DOHH2 (cell line): ENCODE data around the gene FOXO6.

Source experiments
- H3F3A ChIP-seq: fragments of 200-600 bp; sonication (generic), shearing (Covaris generic); 2 replicates; pipeline ENCODE4 v1.6.0; 2016; ENCODE audit warnings: antibody characterized with exemption, mild to moderate bottlenecking; ENCODE audit not compliant: control insufficient read depth, insufficient read depth
- H3K27ac ChIP-seq: fragments of 200-600 bp; sonication (generic); 2 replicates; pipeline ENCODE4 v1.5.1; 2014; ENCODE audit warnings: low read depth, mild to moderate bottlenecking, low read length, moderate library complexity
- H3K27me3 ChIP-seq: fragments of 200-600 bp; sonication (generic); 2 replicates; pipeline ENCODE4 v1.6.1; 2014; ENCODE audit warnings: mild to moderate bottlenecking, low read length, mixed read lengths; ENCODE audit not compliant: control insufficient read depth
- H3K36me3 ChIP-seq: fragments of 200-600 bp; sonication (generic); 2 replicates; pipeline ENCODE4 v1.6.1; 2014; ENCODE audit warnings: mild to moderate bottlenecking, low read length, moderate library complexity, mixed read lengths; ENCODE audit not compliant: control insufficient read depth
- H3K4me1 ChIP-seq: fragments of 200-600 bp; sonication (generic); 2 replicates; pipeline ENCODE4 v1.6.1; 2014; ENCODE audit warnings: mild to moderate bottlenecking, low read length, mixed read lengths; ENCODE audit not compliant: control insufficient read depth
- H3K4me2 ChIP-seq: fragments of 200-600 bp; sonication (generic); 2 replicates; pipeline ENCODE4 v1.6.0; 2014; ENCODE audit warnings: mild to moderate bottlenecking, low read length, moderate library complexity
- H3K4me3 ChIP-seq: fragments of 200-600 bp; sonication (generic); 2 replicates; pipeline ENCODE4 v1.5.1; 2014; ENCODE audit warnings: mild to moderate bottlenecking, low read length, mixed read lengths
- H3K79me2 ChIP-seq: fragments of 200-600 bp; sonication (generic); 2 replicates; pipeline ENCODE4 v1.6.1; 2014; ENCODE audit warnings: mild to moderate bottlenecking, low read length, mixed read lengths; ENCODE audit not compliant: control insufficient read depth
- H3K9me2 ChIP-seq: fragments of 200-600 bp; sonication (generic); replicated peaks from 2 replicates; pipeline ENCODE4 v1.6.1; 2014; ENCODE audit warnings: mild to moderate bottlenecking, low read length, mixed read lengths; ENCODE audit not compliant: control insufficient read depth
- H3K9me3 ChIP-seq: fragments of 200-600 bp; sonication (generic); 2 replicates; pipeline ENCODE4 v1.6.1; 2014; ENCODE audit warnings: antibody characterized with exemption, low read length, mixed read lengths; ENCODE audit not compliant: control insufficient read depth, insufficient read depth
- H4K20me1 ChIP-seq: fragments of 200-600 bp; sonication (generic); 2 replicates; pipeline ENCODE4 v1.6.0; 2014; ENCODE audit warnings: low read depth, mild to moderate bottlenecking, antibody characterized with exemption, low read length, moderate library complexity; ENCODE audit not compliant: control insufficient read depth, insufficient read depth
- EZH2phosphoT487 ChIP-seq: fragments of 200-600 bp; sonication (generic); IDR thresholded peaks from 2 replicates; pipeline ENCODE4 v1.6.1; 2017; ENCODE audit warnings: borderline replicate concordance, mild to moderate bottlenecking, antibody characterized with exemption, low read length, moderate library complexity, mixed read lengths
- TF ChIP-seq, protein P1 (sequence below): fragments of 200-600 bp; sonication (generic); IDR thresholded peaks from one replicate; pipeline ENCODE4 v1.5.1; 2014; ENCODE audit warnings: antibody characterized with exemption, mild to moderate bottlenecking, low read depth, low read length; ENCODE audit not compliant: poor library complexity, severe bottlenecking

Gene FOXO6

DNA sequence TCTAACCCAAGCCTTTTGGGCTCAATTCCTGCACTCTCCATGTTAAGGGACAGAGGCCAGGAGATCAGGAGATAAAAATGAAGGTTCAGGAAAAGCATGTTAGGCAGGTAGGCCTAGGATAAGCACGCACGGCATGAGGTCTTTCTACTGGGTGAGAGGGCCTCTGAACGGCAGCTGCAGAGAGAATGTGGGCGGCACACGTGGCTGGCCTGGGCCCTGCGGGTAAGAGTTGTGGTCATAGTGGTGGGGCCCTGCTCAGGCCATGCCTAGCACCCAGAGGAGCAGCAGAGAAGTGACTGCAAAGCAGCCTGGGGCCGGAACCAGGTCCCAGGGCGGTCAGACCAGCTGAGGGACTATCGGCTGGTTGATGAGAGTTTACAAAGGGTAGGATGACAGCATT, 7.5 kb upstream of the FOXO6 start:
- H3K27me3 ChIP-seq = 0 out of 2 replicates have a peak, but pooled peaks cover 3% of the 10 kb centered on the region
- H3K4me3 ChIP-seq = no peak overlapping the region
- H4K20me1 ChIP-seq = no peaks in the 10 kb centered on the region
- H3K36me3 ChIP-seq = no peaks in the 10 kb centered on the region
- H3K4me1 ChIP-seq = no peaks in the 10 kb centered on the region
- no peaks in the 10 kb centered on the region for H3K9me2 ChIP-seq
- TF ChIP-seq, protein P1, sequence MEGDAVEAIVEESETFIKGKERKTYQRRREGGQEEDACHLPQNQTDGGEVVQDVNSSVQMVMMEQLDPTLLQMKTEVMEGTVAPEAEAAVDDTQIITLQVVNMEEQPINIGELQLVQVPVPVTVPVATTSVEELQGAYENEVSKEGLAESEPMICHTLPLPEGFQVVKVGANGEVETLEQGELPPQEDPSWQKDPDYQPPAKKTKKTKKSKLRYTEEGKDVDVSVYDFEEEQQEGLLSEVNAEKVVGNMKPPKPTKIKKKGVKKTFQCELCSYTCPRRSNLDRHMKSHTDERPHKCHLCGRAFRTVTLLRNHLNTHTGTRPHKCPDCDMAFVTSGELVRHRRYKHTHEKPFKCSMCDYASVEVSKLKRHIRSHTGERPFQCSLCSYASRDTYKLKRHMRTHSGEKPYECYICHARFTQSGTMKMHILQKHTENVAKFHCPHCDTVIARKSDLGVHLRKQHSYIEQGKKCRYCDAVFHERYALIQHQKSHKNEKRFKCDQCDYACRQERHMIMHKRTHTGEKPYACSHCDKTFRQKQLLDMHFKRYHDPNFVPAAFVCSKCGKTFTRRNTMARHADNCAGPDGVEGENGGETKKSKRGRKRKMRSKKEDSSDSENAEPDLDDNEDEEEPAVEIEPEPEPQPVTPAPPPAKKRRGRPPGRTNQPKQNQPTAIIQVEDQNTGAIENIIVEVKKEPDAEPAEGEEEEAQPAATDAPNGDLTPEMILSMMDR = no peak
- TF ChIP-seq EZH2phosphoT487 = no peak
- H3F3A ChIP-seq = no peaks in the 10 kb centered on the region
- H3K4me2 ChIP-seq = no peak overlapping the region
- H3K27ac ChIP-seq = no peak overlapping the region
- H3K79me2 ChIP-seq = no peaks in the 10 kb centered on the region
- H3K9me3 ChIP-seq = no peaks in the 10 kb centered on the region

DNA sequence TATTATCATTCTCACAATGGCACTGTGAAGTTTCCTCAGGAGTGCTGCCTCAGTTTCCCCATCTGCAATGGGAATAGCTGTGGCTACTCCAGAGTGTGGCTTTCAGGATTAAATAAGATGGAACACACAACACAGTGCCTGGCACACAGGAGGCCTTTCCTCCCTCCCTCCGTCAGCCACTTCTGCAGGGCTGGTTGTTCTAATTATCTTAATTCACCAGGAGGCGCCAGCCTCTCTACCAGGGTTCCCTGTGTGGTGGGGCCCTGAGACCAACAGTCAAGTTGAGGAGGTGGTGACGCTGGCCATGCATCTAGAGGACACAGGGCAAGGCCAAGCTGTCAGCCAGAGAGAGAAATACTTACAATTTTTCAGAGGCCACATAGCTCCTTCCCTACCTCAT, 6.3 kb upstream of the FOXO6 start:
- H3K4me2 ChIP-seq = no peak overlapping the region
- 0 out of 2 replicates have a peak, but pooled peaks cover 3% of the 10 kb centered on the region for H3K27me3 ChIP-seq
- no peak for TF ChIP-seq EZH2phosphoT487
- TF ChIP-seq, protein P1 = peak; percentile 6
- no peaks in the 10 kb centered on the region for H3K79me2 ChIP-seq
- no peaks in the 10 kb centered on the region for H3K9me2 ChIP-seq
- no peak overlapping the region for H3K27ac ChIP-seq
- H3K4me1 ChIP-seq = no peaks in the 10 kb centered on the region
- no peaks in the 10 kb centered on the region for H3K36me3 ChIP-seq
- H3K9me3 ChIP-seq = no peaks in the 10 kb centered on the region
- H3K4me3 ChIP-seq = no peak overlapping the region
- H3F3A ChIP-seq = no peaks in the 10 kb centered on the region
- no peaks in the 10 kb centered on the region for H4K20me1 ChIP-seq

DNA sequence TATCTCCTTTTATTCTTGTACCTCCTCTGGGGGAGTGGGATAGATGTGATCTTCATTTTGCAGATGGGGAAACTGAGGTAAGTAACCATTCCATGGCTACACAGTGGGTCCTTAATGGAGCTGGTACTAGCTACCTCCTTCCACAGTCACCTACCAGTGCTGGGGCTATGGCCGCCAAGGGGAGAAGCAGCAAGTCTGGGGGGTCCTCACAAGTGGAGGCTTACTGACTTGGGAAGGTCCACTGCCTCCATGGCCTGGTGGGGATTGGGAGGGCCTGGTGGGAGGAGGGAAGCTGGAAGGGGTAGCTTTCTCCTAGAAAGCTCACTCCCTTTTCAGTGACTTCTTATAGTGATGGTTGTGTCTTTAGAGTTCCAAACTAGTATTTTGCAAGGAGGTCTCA, 5.9 kb upstream of the FOXO6 start:
- Histone ChIP-seq H4K20me1 (no peaks in the 10 kb centered on the region), H3K4me1 (peaks cover under 1% of the 10 kb centered on the region; the same call in 1 of the 2 replicates), H3F3A (no peaks in the 10 kb centered on the region), H3K4me3 (no peak overlapping the region), H3K36me3 (no peaks in the 10 kb centered on the region), H3K27me3 (0 out of 2 replicates have a peak, but pooled peaks cover 3% of the 10 kb centered on the region), H3K4me2 (no peak overlapping the region), H3K79me2 (no peaks in the 10 kb centered on the region), H3K27ac (no peak overlapping the region), H3K9me3 (no peaks in the 10 kb centered on the region), H3K9me2 (no peaks in the 10 kb centered on the region)
- no peak for TF ChIP-seq EZH2phosphoT487
- TF ChIP-seq, protein P1 = no peak

DNA sequence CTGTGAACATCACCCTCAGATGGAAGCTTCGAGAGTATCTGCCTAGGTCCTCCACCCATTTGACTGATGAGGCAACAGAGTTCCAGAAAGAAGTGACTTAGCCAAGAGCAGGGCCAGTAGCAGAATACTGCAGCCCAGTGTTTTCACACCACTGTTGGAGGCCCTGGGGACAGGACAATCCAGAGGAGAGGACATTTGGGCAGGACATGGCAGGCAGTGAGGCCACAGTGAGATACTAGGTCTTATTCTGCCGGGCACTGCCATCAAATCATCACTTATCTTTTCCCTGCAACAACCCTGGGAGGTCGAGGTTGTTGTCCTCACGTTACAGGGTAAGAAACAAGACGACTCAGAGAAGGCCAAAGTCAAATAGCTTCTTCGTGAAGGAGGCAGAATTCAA, 5.5 kb upstream of the FOXO6 start:
- no peaks in the 10 kb centered on the region for H3K36me3 ChIP-seq
- H3K4me1 ChIP-seq = peaks cover 4% of the 10 kb centered on the region; the same call in 1 of the 2 replicates
- H3K4me3 ChIP-seq = no peak overlapping the region
- H3K79me2 ChIP-seq = no peaks in the 10 kb centered on the region
- TF ChIP-seq, protein P1 = no peak
- TF ChIP-seq EZH2phosphoT487 = no peak
- no peaks in the 10 kb centered on the region for H3K9me3 ChIP-seq
- 0 out of 2 replicates have a peak, but pooled peaks cover 3% of the 10 kb centered on the region for H3K27me3 ChIP-seq
- no peak overlapping the region for H3K4me2 ChIP-seq
- no peaks in the 10 kb centered on the region for H3K9me2 ChIP-seq
- no peak overlapping the region for H3K27ac ChIP-seq
- no peaks in the 10 kb centered on the region for H3F3A ChIP-seq
- no peaks in the 10 kb centered on the region for H4K20me1 ChIP-seq
